Heart left ventricle (tissue), 16 donors: ENCODE data around the gene SNAP23. TPM values are rescaled to one million over a fixed set of nuclear protein-coding genes. Genes with fewer than 3 reads are reported as not detected.

ENCODE experiments used
- ATAC-seq, 4 donors: fragments of 200-7000 bp; cut with Tn5 transposase; one replicate each; pipeline ENCODE4 v1.9.1; 2020 to 2022; ENCODE audit warnings: moderate library complexity in 4 of 4, mild to moderate bottlenecking in 3 of 4, moderate number of reproducible peaks in 1 of 4
- DNase-seq, 5 donors: peaks; one replicate each; pipeline ENCODE4 v3.0.0-alpha.2; 2020
- H3K27ac ChIP-seq, 12 donors: fragments of 200-600 bp; sonication (generic) in 4 of 12; one replicate each; pipeline versions ENCODE4 v1.5.0 to v1.8.0; 2016 to 2022; ENCODE audit warnings: mild to moderate bottlenecking in 2 of 12
- H3K27me3 ChIP-seq, 9 donors: fragments of 200-600 bp; sonication (generic) in 2 of 9; one replicate each; pipeline versions ENCODE4 v1.5.1 to v1.8.0; 2016 to 2022; ENCODE audit warnings: mild to moderate bottlenecking in 3 of 9
- H3K36me3 ChIP-seq, 9 donors: fragments of 200-600 bp; sonication (generic) in 2 of 9; one replicate each; pipeline versions ENCODE4 v1.5.0 to v1.8.0; 2018 to 2022; ENCODE audit warnings: mild to moderate bottlenecking in 2 of 9
- H3K4me1 ChIP-seq, 12 donors: fragments of 200-600 bp; sonication (generic) in 4 of 12; one replicate each; pipeline versions ENCODE4 v1.5.0 to v1.8.0; 2016 to 2022; ENCODE audit warnings: mild to moderate bottlenecking in 3 of 12
- H3K4me3 ChIP-seq, 12 donors: fragments of 200-600 bp; sonication (generic) in 4 of 12; one replicate each; pipeline versions ENCODE4 v1.5.0 to v1.8.0; 2017 to 2022; ENCODE audit warnings: mild to moderate bottlenecking in 9 of 12, moderate library complexity in 4 of 12
- H3K9me3 ChIP-seq, 12 donors: fragments of 200-600 bp; sonication (generic) in 4 of 12; one replicate each; pipeline versions ENCODE4 v1.5.0 to v1.8.0; 2016 to 2022; ENCODE audit warnings: mild to moderate bottlenecking in 1 of 12
- CTCF ChIP-seq, 12 donors: fragments of 200-600 bp; sonication (generic) in 4 of 12; IDR thresholded peaks; one replicate each; pipeline versions ENCODE4 v1.5.0 to v1.8.0; 2018 to 2022; ENCODE audit warnings: antibody characterized with exemption in 12 of 12, mild to moderate bottlenecking in 5 of 12
- POLR2A ChIP-seq, 2 donors: fragments of 450-650 bp; IDR thresholded peaks; one replicate each; pipeline ENCODE4 v1.6.1; 2017; ENCODE audit warnings: antibody characterized with exemption in 2 of 2, mild to moderate bottlenecking in 2 of 2, moderate library complexity in 2 of 2
- WGBS, 4 donors: extraction: QIAGEN DNeasy Blood & Tissue Kit in 2 of 4; methylation state at CpG; one replicate each; pipeline versions ENCODE4 v1.1.5 to v1.1.7; 2013 to 2018; 5-methylcytosine and 5-hydroxymethylcytosine counted together
- intact Hi-C, 10 donors: fragments of 100-400 bp; cut with DNase I; formaldehyde crosslinking; loops; one replicate each; pipeline versions ENCODE4 v1.11.1 to v1.14.2; 2022
- polyA plus RNA-seq, 2 donors: library from polyadenylated mRNA; stranded (reverse); fragments of 200-250 nt; gene quantifications; one replicate each; pipeline ENCODE4 v1.2.3, GENCODE V29; 2013
- total RNA-seq, 9 donors: library from RNA; depleted of rRNA in 2 of 9; stranded (reverse); fragments of >200 nt in 2 of 9; fragmentation: NEBNext Ultra II Directional in 3 of 9; extraction: Animal tissue kit (Norgen Biotek cat#: 25700) in 3 of 9; gene quantifications; one replicate each; pipeline versions ENCODE4 v1.1.0 to v1.2.4, GENCODE V29; 2016 to 2023
- donor health status: ischemic (EF 13 %, LVEDD 7.1; RV severe dilation, severe dysfunction).
- donor health status: healthy with polysubstance abuse.
- donor health status: DM: no; HTN: yes; CAD: no.
- donor health status: DM: no; HTN: no; CAD: no.
- donor health status: ischemic (EF 25% LVEDD 6.9; RV normal size, moderate dysfunction).
- donor health status: ischemic (EF 25% LVEDD 5.7; RV mildly dilated, moderate dysfunction).
- donor health status: healthy.
- donor health status: DM: yes; HTN: yes; CAD: no.
- donor health status: ischemic (EF 35%, LVEDD 5.7; RV mildly dilated, moderate dysfunction).
- donor health status: nonischemic (EF 11% LVEDD 7.7; RV severe dilation, severe dysfunction).
- donor health status: DM: yes; HTN: yes; CAD: no.
- donor health status: PGD.
- donor health status: ischemic (EF 29% LVEDD 5.4; RV normal size, mild dysfunction).
- donor health status: nonischemic (EF 23%, LVEDD 6.1; RV moderate dilation, normal function).

The SNAP23 gene
- total and polyA plus RNA-seq, 11 donors: 28.6 to 74.8 (median 37.9) TPM

GRCh38 chr15:42465520-42466259 lies 29.7 kb upstream of the SNAP23 start:
- Histone ChIP-seq H3K27me3 (no peaks in the 10 kb centered on the region), H3K36me3 (peaks cover 0 to 90% (median 48%) of the 10 kb centered on the region in 9 donors), H3K9me3 (no peaks in the 10 kb centered on the region), H3K4me1 (peaks cover 0 to 20% (median 11%) of the 10 kb centered on the region in 12 donors), H3K4me3 (no peak overlapping the region), H3K27ac (no peak overlapping the region)
- intact Hi-C loops: no loop called here
- DNase-seq (no peak), ATAC-seq (no peak)
- TF ChIP-seq POLR2A (IDR thresholded peaks at IDR 0.05): no peak
- no peak for TF ChIP-seq CTCF (IDR thresholded peaks at IDR 0.05)
- 89 to 93% (median 92%) methylated on average over 8 of the region's 8 CpGs for WGBS, 4 donors

GRCh38 chr15:42471002-42471401 lies 24.4 kb upstream of the SNAP23 start:
- Histone ChIP-seq H3K9me3 (no peaks in the 10 kb centered on the region), H3K4me1 (peaks cover 0 to 29% (median 8%) of the 10 kb centered on the region in 12 donors), H3K36me3 (peaks cover 0 to 51% (median 22%) of the 10 kb centered on the region in 9 donors), H3K27ac (peak overlapping the region in 11 of 12 donors; percentile 4 to 72 (median 32)), H3K4me3 (no peak overlapping the region), H3K27me3 (no peaks in the 10 kb centered on the region)
- ATAC-seq (peak; percentile 33 to 76 (median 52)), DNase-seq (no peak)
- TF ChIP-seq POLR2A (IDR thresholded peaks at IDR 0.05) (no peak), CTCF (IDR thresholded peaks at IDR 0.05) (no peak)
- 25 to 34% (median 31%) methylated on average over 3 of the region's 3 CpGs for WGBS, 4 donors
- intact Hi-C loops: loop anchor here in 5 of 10 donors (2.0 to 10.0 kb wide), 4 partner anchors 14 to 406 kb away; partner anchors contain the start of genes GANC (in 3 of the 5) and TMEM87A (in 3 of the 5)

- intact Hi-C loops: loop anchor here in 4 of 10 donors (5.0 to 10.0 kb wide), 3 partner anchors 200 to 410 kb away; partner anchors contain the start of genes GANC (in 3 of the 4) and TMEM87A (in 3 of the 4)
- 66 to 79% (median 75%) methylated on average over 2 of the region's 2 CpGs for WGBS, 4 donors
These were observed 20.6 kb upstream of the SNAP23 start for GRCh38 chr15:42474827-42475226.

More at GRCh38 chr15:42474827-42475226, 20.6 kb upstream of the SNAP23 start:
- no peak overlapping the region for H3K4me3 ChIP-seq
- H3K27ac ChIP-seq: peak overlapping the region in 1 of 12 donors; percentile 50
- ATAC-seq (no peak), DNase-seq (no peak)
- no peaks in the 10 kb centered on the region for H3K9me3 ChIP-seq
- peaks cover 0 to 17% (median 5%) of the 10 kb centered on the region in 9 donors for H3K36me3 ChIP-seq
- peaks cover 0 to 33% (median 8%) of the 10 kb centered on the region in 12 donors for H3K4me1 ChIP-seq
- H3K27me3 ChIP-seq: no peaks in the 10 kb centered on the region
- TF ChIP-seq CTCF (IDR thresholded peaks at IDR 0.05) (no peak), POLR2A (IDR thresholded peaks at IDR 0.05) (no peak)
